T follicular helper cell (primary cell): ENCODE measurements around the gene DTYMK.

Experiments used
- DNase-seq: peaks from one replicate; pipeline ENCODE4 v3.0.0-alpha.2; 2020; ENCODE audit warnings: low read depth

Gene DTYMK

GRCh38 chr2:241703032-241703604 lies 16.5 kb upstream of the DTYMK start:
- no peak for DNase-seq

DNA sequence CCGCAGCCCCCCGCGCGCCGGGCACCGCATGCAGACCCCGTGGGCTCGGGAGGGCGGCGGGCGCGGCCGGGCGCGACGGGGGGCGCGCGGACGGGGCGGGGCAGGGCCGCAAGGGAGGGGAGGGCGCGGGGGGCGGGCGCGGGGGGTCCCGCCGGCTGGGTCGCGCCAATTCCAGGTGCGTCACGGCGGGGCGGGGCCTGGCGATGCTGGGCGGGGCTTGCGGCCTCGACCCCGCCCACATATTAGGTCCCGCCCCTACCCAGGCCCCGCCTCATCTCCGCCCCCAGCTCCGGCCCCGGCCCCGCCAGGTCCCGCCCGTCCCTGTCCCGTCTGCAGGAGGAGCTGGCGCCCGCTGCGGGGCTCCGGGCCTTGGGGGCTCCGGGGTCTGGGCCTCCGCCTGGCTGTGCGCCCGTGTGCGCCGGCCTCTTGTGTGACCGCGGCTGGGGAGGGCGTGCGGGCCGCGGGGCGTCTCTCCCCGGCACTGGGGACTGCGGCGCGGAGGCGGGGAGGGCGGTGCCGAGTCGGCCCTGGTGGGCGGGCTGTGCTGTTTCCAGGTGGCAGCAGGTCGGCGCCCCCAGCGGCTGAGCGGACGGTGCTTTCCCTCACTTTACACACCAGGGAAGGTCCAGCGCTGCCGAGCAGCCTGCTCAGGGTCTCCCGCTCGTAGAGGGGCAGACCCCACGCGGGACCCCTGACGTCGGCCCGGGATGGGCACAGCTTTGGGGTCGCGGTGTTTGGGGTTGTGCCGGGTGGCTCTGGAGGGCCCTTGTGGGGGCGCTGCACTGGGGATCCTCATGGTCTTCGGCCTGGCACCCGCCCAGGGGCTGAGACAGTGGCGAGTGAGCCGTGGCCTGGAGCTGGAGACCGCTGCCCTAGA lies 15.8 kb upstream of the DTYMK start:
- DNase-seq: peak; percentile 83

- DNase-seq: peak; percentile 93
These were observed 15.0 kb upstream of the DTYMK start, which contains the start of gene ING5 for GRCh38 chr2:241701399-241702154. Gene ING5 (plus strand): TSS chr2:241702039. CDS start chr2:241702066, 27 bp downstream.

DNA sequence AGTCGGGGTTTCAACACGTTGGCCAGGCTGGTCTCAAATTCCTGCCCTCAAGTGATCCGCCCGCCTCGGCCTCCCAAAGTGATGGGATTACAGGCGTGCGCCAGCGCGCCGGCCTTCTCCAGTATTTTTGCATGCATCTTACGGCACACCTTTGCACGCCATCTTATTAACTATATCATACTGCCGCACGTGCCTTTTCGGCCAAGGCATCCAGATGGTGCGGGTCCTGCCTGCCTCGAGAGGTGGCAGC lies 14.5 kb upstream of the DTYMK start:
- DNase-seq: no peak

DNA sequence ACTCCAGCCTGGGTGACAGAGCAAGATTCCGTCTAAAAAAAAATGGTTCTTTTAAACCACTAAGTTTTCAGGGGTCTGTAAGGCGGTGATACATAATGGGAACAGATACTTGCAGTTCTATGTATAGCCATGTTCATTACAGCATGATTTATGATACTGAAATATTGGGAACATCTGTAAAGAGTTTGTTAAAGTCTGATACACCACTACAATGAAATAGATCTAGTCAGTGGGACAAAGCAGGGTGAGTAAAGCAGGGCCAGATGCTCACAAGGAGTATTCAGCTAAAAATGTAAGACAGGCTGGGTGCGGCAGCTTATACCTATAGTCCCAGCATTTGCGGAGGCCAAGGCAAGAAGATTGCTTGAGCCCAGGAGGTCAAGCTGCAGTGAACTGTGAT lies 9.0 kb upstream of the DTYMK start:
- no peak for DNase-seq

DNA sequence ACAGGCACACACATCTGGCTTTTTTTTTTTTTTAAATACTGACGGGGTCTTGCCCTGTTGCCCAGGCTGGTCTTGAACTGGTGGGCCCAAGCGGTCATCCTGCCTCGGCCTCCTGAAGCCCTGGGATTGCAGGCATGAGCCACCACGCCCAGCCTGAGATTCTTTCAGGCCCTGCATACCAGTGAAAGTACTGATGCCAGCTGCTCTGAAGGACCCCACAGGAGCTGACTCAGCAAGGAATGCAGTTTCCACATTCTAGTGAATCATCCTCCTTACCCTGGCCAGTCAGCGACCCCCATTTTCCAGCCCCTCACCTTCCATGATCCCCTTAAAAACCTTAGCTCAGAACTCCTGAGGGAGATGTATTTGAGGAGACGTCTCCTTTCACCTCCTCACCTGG lies 5.8 kb upstream of the DTYMK start:
- no peak for DNase-seq

- DNase-seq: no peak
These were observed 3.6 kb upstream of the DTYMK start for GRCh38 chr2:241690202-241690717.

DNA sequence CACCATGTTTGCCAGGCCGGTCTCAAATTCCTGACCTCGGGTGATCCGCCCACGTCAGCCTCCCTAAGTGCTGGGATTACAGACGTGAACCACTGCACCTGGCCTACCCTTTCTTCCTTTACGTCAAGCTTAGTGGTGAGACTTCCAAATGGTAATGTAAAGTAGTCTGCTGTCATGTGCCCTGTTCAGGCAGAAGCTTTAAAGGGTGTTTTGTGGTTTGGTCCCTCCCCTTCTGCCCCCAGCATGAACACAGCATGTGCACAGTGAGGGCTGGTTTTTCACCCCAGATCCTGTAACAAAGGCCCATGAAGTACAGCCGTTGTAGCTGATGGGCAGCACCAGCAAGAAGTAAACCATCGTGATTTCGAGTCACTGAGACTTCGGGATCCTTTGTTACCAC lies 2.7 kb upstream of the DTYMK start:
- no peak for DNase-seq

DNA sequence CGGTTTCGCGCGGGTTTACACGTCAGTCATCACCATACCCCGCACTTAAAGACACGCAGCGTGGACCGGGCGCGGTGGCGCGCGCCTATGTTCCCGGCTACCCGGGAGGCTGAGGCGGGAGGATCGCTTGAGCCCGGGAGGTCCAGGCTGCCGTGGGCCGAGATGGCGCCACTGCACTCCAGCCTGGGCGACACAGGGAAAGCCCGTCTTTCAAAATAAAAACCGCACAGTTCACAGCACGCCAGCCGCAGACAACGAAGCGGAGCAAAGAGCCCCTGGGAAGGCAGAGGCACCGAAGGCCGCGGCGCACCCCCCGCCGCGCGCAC lies 328 bp downstream of the DTYMK start:
- DNase-seq: no peak

- no peak for DNase-seq
These were observed 5.6 kb downstream of the DTYMK start for GRCh38 chr2:241680827-241681599.

- no peak for DNase-seq
These were observed 6.6 kb downstream of the DTYMK start for GRCh38 chr2:241680044-241680443.

- no peak for DNase-seq
These were observed 7.7 kb downstream of the DTYMK start for GRCh38 chr2:241678784-241679540.

GRCh38 chr2:241678307-241678706 lies 8.3 kb downstream of the DTYMK start:
- no peak for DNase-seq

DNA sequence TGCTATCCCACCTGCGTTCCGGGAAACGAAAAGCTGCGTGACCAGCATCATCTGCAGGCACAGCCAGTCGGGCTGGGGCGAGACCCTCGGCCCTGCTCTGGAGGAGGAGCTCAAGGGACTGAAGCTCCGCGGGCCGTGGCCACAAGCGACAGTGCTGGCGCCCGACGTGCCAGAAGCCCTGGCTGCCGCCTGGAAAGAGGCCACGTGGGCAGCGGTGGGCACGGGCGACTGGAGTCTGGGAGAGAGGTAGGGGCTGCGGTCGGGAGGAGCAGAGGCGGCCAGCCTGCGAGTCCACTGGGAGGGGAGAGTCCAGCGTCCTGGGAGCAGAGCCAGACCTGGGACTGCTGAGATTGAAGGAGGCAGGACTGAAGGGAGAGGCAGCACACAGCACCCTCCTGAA lies 9.2 kb downstream of the DTYMK start:
- DNase-seq: no peak

DNA sequence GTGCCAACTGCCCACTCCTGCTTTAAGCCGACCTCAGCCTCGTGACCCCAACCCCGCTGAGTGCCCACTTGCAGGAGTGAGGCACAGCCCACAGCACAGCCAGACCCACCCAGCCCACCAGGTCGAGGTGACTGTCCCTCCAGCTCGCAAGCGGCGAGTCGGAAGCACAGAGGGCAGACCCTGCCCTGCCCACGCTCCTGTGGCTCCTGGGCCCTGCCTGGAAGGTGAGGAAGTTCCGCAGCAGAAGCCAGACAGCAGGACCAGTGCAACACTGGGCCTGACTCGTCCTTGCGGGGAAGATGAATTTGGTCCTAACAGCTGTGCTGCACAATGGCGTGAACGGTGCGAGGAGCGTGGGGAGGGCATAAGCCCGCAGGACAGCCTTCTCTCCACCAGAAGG lies 9.9 kb downstream of the DTYMK start:
- no peak for DNase-seq

DNA sequence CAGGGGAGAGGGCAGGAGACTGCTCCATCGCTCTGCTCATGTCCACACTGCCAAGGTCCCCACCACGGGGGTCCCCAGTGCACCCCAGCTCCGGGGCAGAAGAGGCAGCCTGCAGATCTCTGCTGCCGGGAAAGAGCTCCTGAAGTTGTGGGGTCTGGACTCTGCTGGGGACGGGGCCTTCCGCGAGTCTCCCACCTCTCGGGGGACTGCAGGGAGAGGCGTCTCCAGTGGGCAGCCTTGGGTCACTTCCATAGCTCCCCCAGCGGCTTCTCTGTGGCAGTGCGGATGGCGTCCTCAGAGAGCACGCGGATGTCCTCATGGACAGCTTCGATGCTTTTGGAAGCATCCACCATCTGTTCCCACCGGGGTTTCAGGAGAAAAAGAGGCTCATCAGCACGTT lies 10.7 kb downstream of the DTYMK start:
- no peak for DNase-seq

DNA sequence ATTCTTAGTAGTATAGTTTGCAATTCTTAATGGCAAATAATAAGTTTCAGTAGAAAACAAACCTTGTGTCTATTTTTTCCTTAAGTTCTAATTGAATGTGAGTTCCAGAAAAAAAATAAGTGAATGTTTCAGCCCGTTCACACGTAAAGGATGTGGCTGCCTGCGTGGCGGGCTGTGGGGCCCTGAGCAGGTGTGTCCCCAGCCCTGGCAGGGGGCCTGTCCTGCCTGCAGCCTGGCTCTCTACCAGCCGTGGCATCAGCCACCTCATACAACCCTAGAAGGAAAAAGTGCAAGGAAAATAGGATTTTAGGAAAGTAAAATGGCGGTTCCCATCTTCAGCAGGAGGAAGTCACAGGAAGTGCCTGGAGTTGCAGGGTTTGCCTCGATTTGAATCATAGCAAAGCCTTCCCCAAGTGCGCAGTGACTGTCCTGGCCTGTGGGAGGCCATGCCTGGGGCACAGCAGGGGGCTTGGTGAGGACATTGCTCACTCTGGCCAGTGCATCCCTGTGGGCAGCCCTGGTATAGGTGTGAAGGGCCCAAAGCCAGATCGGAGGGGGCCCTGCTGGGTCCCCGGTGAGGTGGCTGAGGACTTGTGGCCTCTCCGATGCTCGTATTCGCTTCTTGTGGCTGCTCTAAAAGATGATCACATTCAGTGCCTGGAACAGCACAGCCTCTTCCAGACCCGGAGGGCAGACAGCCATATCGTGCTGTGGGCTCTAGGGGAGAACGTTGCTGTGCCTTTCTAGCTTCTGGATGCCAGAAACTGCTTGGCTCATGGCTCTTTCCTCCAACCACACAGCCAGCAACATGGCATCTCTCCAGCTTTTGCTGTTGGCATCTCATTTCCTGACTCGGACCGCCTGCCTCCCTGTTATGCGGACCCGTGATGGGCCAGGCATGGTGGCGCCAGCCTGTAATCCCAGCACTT lies 12.6 kb downstream of the DTYMK start:
- DNase-seq: no peak

DNA sequence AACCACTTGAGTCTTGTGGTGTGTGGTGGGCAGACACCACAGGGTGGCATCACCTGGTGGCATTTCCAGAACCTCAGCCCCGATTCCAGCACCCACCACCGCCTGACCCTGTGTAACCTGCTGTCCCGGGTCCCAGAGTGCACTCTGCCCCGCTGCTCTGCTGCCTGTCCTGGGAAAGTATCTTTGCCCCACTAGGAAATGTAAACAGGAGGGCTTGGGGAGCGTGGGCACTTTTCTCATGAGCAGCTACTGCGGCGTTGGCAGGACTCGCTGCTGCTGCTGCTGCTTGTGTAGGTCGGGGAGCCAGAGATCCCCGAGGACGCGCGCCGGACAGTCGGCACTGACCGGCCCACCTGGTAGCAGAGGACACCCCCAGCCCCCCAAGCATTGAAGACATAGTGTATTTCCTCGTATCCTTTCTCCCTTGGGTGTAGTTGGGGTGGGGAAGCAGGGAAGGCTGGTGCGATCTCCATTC lies 13.4 kb downstream of the DTYMK start:
- DNase-seq: no peak

DNA sequence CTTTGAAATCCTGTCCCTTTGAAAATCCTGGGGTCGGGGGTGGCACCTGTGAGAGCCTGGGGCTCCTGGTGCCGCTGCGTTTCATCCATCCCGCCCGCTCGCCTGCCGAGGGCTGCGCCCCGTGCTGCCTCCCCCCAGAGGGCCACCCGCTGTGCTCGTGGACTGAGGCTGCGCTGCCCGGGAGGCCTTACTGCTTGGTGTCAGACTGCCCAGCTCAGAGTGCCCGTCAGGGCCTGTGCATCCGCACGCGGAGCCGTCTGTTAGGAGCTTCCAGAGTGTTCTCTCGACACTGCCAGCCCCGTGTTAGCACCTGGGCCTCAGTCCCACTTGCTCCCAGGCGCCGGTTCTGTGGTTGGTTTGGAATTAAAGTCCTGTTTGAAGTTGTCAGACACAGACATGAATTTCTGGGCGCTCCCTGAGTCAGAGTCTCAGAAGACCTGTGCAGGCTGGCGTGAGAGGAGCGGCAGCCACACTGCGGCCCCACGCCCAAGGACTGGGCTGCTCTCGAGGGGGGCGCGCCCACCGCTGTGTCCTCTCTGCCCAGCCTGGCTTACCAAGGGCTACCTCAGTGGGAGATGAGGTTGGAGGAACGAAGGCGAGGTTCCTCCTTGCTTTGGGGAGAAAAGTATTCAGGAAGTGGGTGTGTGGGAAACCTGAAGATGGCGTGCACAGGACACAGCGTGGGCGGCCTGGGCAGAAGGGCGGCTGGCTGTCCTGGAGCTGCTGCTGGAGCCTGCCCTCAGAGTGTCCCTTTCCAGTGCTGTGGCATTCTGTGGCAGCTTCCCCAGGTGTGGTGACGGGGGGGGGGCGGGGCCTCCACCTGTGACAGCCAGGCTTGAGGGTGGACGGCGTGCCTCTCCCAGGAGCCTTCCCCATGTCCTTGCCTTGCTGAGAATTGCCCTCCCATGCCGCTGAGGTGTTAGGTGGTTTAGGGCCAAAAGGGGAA lies 14.1 kb downstream of the DTYMK start:
- DNase-seq: no peak
